ENCODE measurements around the gene UBA6.

UBA6 gene

DNA sequence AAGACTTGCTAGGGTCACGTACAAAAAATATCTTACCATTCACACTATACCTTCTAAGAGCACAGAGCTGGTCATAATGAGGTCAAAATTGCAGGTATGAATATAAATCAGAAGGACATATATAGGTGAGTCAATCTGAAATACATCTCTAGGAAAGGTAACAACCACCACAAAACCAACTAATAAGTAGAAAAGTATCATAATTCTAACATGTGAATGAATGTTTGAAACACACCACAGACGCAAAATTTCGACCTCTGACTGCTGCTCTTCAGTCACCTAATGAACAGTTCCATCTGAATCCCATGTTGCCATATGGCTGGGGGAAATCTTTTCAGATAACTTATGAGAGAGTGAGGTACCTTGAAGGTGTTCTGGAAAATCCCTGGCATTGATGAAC is 120.4 kb downstream of the UBA6 start:
- DNase-seq (ENCODE audit: low read depth, low spot score), result no peak

DNA sequence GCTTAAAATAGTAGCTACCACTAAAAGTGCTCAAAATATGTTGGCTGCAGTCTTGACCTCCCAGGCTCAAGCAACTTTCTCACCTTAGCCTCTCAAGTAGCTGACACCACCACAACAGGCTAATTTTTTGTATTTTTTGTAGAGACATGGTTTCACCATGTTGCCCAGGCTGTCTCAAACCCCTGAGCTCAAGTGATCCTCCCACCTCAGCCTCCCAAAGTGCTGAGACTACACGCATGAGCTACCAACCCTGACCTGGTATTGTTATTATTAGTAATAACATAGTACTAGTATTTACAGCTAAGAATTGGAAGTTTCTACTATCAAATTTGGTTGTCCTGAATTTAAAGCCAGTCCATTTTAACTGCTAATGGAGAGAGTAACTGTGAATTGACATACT is 124.4 kb downstream of the UBA6 start:
- no peak for DNase-seq (ENCODE audit: low read depth, low spot score)

DNA sequence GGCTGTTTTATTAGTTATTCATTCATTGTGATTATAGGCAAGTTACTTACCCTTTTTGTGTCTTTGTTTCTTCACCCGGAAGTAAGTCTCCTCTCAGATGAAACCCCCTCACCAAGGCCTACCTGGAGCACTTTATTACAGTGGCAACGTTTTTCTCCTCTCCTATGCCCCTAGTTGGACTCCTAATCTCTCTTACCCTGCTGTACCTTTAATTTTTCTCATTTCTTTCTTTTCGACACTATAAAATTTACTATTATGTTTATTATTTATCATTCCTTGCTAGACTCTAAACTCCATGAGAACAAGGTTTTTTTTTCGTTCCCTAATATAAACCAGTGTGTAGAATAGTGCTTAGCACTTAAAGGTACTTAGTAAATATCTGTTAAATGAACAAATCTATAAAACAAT is 124.9 kb downstream of the UBA6 start:
- no peak for DNase-seq (ENCODE audit: low read depth, low spot score)

GRCh38 chr4:67575232-67576058 is 125.5 kb downstream of the UBA6 start:
- no peak for DNase-seq (ENCODE audit: low read depth, low spot score)

- no peak for DNase-seq (ENCODE audit: low read depth, low spot score)
These were observed 127.8 kb downstream of the UBA6 start for GRCh38 chr4:67573193-67573592.

DNA sequence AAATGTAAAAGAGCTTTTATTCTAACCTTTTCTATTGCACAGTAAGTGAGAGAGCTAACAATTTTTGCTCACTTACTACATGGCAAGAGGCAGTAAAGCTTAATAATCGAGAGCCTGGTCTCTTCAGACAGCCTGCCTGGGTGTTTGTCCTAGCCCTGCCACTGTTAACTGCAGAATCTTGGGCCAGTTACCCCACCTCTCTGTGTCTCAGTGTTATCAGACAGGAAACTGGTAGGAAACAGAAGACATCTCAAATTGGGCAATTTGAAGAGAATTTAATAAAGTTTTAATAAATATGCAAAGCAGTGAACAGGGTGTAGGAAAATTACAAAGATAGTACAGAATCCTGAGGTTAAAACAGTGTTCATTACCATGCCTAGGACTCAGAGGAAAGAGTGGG is 129.0 kb downstream of the UBA6 start:
- DNase-seq (ENCODE audit: low read depth, low spot score), result no peak

GRCh38 chr4:67570537-67570936 is 130.4 kb downstream of the UBA6 start:
- DNase-seq (ENCODE audit: low read depth, low spot score), result no peak

- no peak for DNase-seq (ENCODE audit: low read depth, low spot score)
These were observed 132.1 kb downstream of the UBA6 start for GRCh38 chr4:67568820-67569219.

- DNase-seq (ENCODE audit: low read depth, low spot score), result no peak
These were observed 134.6 kb downstream of the UBA6 start for GRCh38 chr4:67566335-67566734.

GRCh38 chr4:67565284-67565683 is 135.7 kb downstream of the UBA6 start:
- no peak for DNase-seq (ENCODE audit: low read depth, low spot score)

Measured in activated naive CD8-positive, alpha-beta T cell treated with anti-CD3 and anti-CD28 coated beads, Interleukin-2, amount 50 U/mL, for 16 hours (primary cell).